ENCODE data around the gene KRCC1.
"Not testable (repeated sequence)": the region's sequence is repeated elsewhere in the genome, so short reads cannot be mapped to it uniquely, and the experiment has no call there.

KRCC1 gene

GRCh38 chr2:88042476-88042875, 13.1 kb downstream of the KRCC1 start:
- no peak overlapping the region for H3K4me3 Mint-ChIP-seq
- DNase-seq (ENCODE audit: low spot score in 2 of 2) (no peak), ATAC-seq (ENCODE audit: low read depth) (no peak)
- H3K9me3 Mint-ChIP-seq = no peaks in the 10 kb centered on the region
- H3K4me1 Mint-ChIP-seq = peaks cover 26% of the 10 kb centered on the region
- no peaks in the 10 kb centered on the region for H3K27me3 Mint-ChIP-seq
- peaks cover 11% of the 10 kb centered on the region for H3K36me3 Mint-ChIP-seq
- no peak overlapping the region for H3K27ac Mint-ChIP-seq

GRCh38 chr2:88038263-88039105, 17.1 kb downstream of the KRCC1 start:
- DNase-seq (ENCODE audit: low spot score in 2 of 2) (no peak), ATAC-seq (ENCODE audit: low read depth) (no peak)
- Mint-ChIP-seq H3K36me3 (peaks cover 22% of the 10 kb centered on the region), H3K9me3 (no peaks in the 10 kb centered on the region), H3K27ac (peak overlapping the region; percentile 75), H3K4me3 (no peak overlapping the region), H3K27me3 (no peaks in the 10 kb centered on the region), H3K4me1 (peaks cover 24% of the 10 kb centered on the region)

- H3K27ac Mint-ChIP-seq = no peak overlapping the region
- no peak overlapping the region for H3K4me3 Mint-ChIP-seq
- no peaks in the 10 kb centered on the region for H3K9me3 Mint-ChIP-seq
- DNase-seq (ENCODE audit: low spot score in 2 of 2) (no peak), ATAC-seq (ENCODE audit: low read depth) (no peak)
- H3K27me3 Mint-ChIP-seq = no peaks in the 10 kb centered on the region
- H3K36me3 Mint-ChIP-seq = peaks cover 26% of the 10 kb centered on the region
- peaks cover 21% of the 10 kb centered on the region for H3K4me1 Mint-ChIP-seq
Measured at GRCh38 chr2:88036606-88037005, 19.0 kb downstream of the KRCC1 start.

- no peak overlapping the region for H3K27ac Mint-ChIP-seq
- no peak for ATAC-seq (ENCODE audit: low read depth)
Measured at GRCh38 chr2:88036182-88036581, 19.4 kb downstream of the KRCC1 start.

GRCh38 chr2:88032070-88032702, 23.4 kb downstream of the KRCC1 start:
- Mint-ChIP-seq H3K4me3 (no peak overlapping the region), H3K27me3 (no peaks in the 10 kb centered on the region), H3K36me3 (peaks cover 29% of the 10 kb centered on the region), H3K4me1 (peaks cover 11% of the 10 kb centered on the region), H3K27ac (no peak overlapping the region), H3K9me3 (no peaks in the 10 kb centered on the region)
- no peak for ATAC-seq (ENCODE audit: low read depth)
- DNase-seq (ENCODE audit: low spot score in 2 of 2) = no peak

More at GRCh38 chr2:88036182-88036581, 19.4 kb downstream of the KRCC1 start:
- Mint-ChIP-seq H3K36me3 (peaks cover 26% of the 10 kb centered on the region), H3K4me1 (peaks cover 18% of the 10 kb centered on the region), H3K27me3 (no peaks in the 10 kb centered on the region), H3K4me3 (no peak overlapping the region), H3K9me3 (no peaks in the 10 kb centered on the region)
- DNase-seq (ENCODE audit: low spot score in 2 of 2) = no peak

GRCh38 chr2:88028931-88029330, 26.7 kb downstream of the KRCC1 start:
- Mint-ChIP-seq H3K4me3 (no peak overlapping the region), H3K27ac (no peak overlapping the region), H3K4me1 (peaks cover 5% of the 10 kb centered on the region), H3K27me3 (no peaks in the 10 kb centered on the region), H3K9me3 (no peaks in the 10 kb centered on the region), H3K36me3 (peaks cover 21% of the 10 kb centered on the region)
- ATAC-seq (ENCODE audit: low read depth) (no peak), DNase-seq (ENCODE audit: low spot score in 2 of 2) (no peak)

- DNase-seq (ENCODE audit: low spot score in 2 of 2) = no peak
- ATAC-seq (ENCODE audit: low read depth) = peak; percentile 60
- Mint-ChIP-seq H3K4me3 (peak overlapping the region; percentile 66), H3K27me3 (no peaks in the 10 kb centered on the region), H3K4me1 (peaks cover 5% of the 10 kb centered on the region), H3K36me3 (peaks cover 18% of the 10 kb centered on the region), H3K9me3 (no peaks in the 10 kb centered on the region), H3K27ac (peak overlapping the region; percentile 58)
Measured at GRCh38 chr2:88027697-88028389, 27.7 kb downstream of the KRCC1 start.

GRCh38 chr2:88024509-88024908, 31.1 kb downstream of the KRCC1 start:
- H3K36me3 Mint-ChIP-seq = peaks cover 11% of the 10 kb centered on the region
- H3K4me3 Mint-ChIP-seq = no peak overlapping the region
- peaks cover 5% of the 10 kb centered on the region for H3K4me1 Mint-ChIP-seq
- H3K9me3 Mint-ChIP-seq = no peaks in the 10 kb centered on the region
- no peaks in the 10 kb centered on the region for H3K27me3 Mint-ChIP-seq
- ATAC-seq (ENCODE audit: low read depth) (no peak), DNase-seq (ENCODE audit: low spot score in 2 of 2) (no peak)
- no peak overlapping the region for H3K27ac Mint-ChIP-seq

GRCh38 chr2:88022669-88022921, 33.0 kb downstream of the KRCC1 start:
- no peak overlapping the region for H3K4me3 Mint-ChIP-seq

GRCh38 chr2:88019985-88020384, 35.6 kb downstream of the KRCC1 start:
- Mint-ChIP-seq H3K4me3 (no peak overlapping the region), H3K36me3 (peaks cover 5% of the 10 kb centered on the region), H3K27ac (no peak overlapping the region), H3K9me3 (no peaks in the 10 kb centered on the region), H3K27me3 (no peaks in the 10 kb centered on the region), H3K4me1 (peaks cover 16% of the 10 kb centered on the region)
- DNase-seq (ENCODE audit: low spot score in 2 of 2) = no peak
- no peak for ATAC-seq (ENCODE audit: low read depth)

More at GRCh38 chr2:88022669-88022921, 33.0 kb downstream of the KRCC1 start:
- Mint-ChIP-seq H3K4me1 (peaks cover 3% of the 10 kb centered on the region), H3K9me3 (no peaks in the 10 kb centered on the region), H3K27me3 (no peaks in the 10 kb centered on the region), H3K27ac (no peak overlapping the region), H3K36me3 (peaks cover 7% of the 10 kb centered on the region)
- DNase-seq (ENCODE audit: low spot score in 2 of 2) (no peak), ATAC-seq (ENCODE audit: low read depth) (no peak)

GRCh38 chr2:88018909-88019308, 36.7 kb downstream of the KRCC1 start:
- H3K27me3 Mint-ChIP-seq = no peaks in the 10 kb centered on the region
- peaks cover 5% of the 10 kb centered on the region for H3K36me3 Mint-ChIP-seq
- H3K4me1 Mint-ChIP-seq = peaks cover 18% of the 10 kb centered on the region
- H3K9me3 Mint-ChIP-seq = no peaks in the 10 kb centered on the region
- H3K27ac Mint-ChIP-seq = no peak overlapping the region
- H3K4me3 Mint-ChIP-seq = no peak overlapping the region
- DNase-seq (ENCODE audit: low spot score in 2 of 2) (no peak), ATAC-seq (ENCODE audit: low read depth) (no peak)

- H3K36me3 Mint-ChIP-seq; H3K27me3 Mint-ChIP-seq; ATAC-seq (ENCODE audit: low read depth); H3K27ac Mint-ChIP-seq; DNase-seq (ENCODE audit: low spot score in 2 of 2); H3K9me3 Mint-ChIP-seq: not testable (repeated sequence)
- H3K4me3 Mint-ChIP-seq = peak overlapping the region; percentile 98
- H3K4me1 Mint-ChIP-seq = peaks cover 18% of the 10 kb centered on the region
Measured at GRCh38 chr2:88018077-88018805, 37.3 kb downstream of the KRCC1 start.

- not testable (repeated sequence) for DNase-seq (ENCODE audit: low spot score in 2 of 2); H3K9me3 Mint-ChIP-seq; H3K27me3 Mint-ChIP-seq; ATAC-seq (ENCODE audit: low read depth); H3K36me3 Mint-ChIP-seq
- H3K4me1 Mint-ChIP-seq = peaks cover 18% of the 10 kb centered on the region
- H3K27ac Mint-ChIP-seq = peak overlapping the region; percentile 100
- peak overlapping the region; percentile 98 for H3K4me3 Mint-ChIP-seq
Measured at GRCh38 chr2:88017780-88018038, 37.9 kb downstream of the KRCC1 start.
